Smooth muscle cell (in vitro differentiated cells): ENCODE results near the gene EEF1A2. TPM values are rescaled to one million over a fixed set of nuclear protein-coding genes. Genes with fewer than 3 reads are reported as not detected.

Source experiments
- DNase-seq: peaks from one replicate; lab custom pipeline; 2025; ENCODE audit not compliant: unreplicated experiment; lab: John Stamatoyannopoulos, UW
- H2AFZ ChIP-seq: fragments of 200-600 bp; sonication (generic); 2 replicates; pipeline ENCODE4 v1.6.0; 2016; ENCODE audit warnings: antibody characterized with exemption, low read depth, mild to moderate bottlenecking
- H3F3A ChIP-seq: fragments of 200-600 bp; sonication (generic); 2 replicates; pipeline ENCODE4 v1.6.0; 2017; ENCODE audit warnings: antibody characterized with exemption, low read depth
- H3K27ac ChIP-seq: fragments of 200-600 bp; sonication (generic); 2 replicates; pipeline ENCODE4 v1.5.1; 2016; ENCODE audit warnings: low read depth, mild to moderate bottlenecking
- H3K27me3 ChIP-seq: fragments of 200-600 bp; sonication (generic); 2 replicates; pipeline ENCODE4 v1.6.1; 2016; ENCODE audit warnings: low read depth, mild to moderate bottlenecking
- H3K36me3 ChIP-seq: fragments of 200-600 bp; sonication (generic); 2 replicates; pipeline ENCODE4 v1.5.1; 2016; ENCODE audit warnings: low read depth
- H3K4me1 ChIP-seq: fragments of 200-600 bp; sonication (generic); 2 replicates; pipeline ENCODE4 v1.5.1; 2016; ENCODE audit warnings: low read depth
- H3K4me2 ChIP-seq: fragments of 200-600 bp; sonication (generic); 2 replicates; pipeline ENCODE4 v1.6.0; 2016; ENCODE audit warnings: mild to moderate bottlenecking
- H3K4me3 ChIP-seq: fragments of 200-600 bp; sonication (generic); 2 replicates; pipeline ENCODE4 v1.5.1; 2016; ENCODE audit warnings: mild to moderate bottlenecking
- H3K79me2 ChIP-seq: fragments of 200-600 bp; sonication (generic); 2 replicates; pipeline ENCODE4 v1.6.0; 2016; ENCODE audit warnings: low read depth, mild to moderate bottlenecking
- H3K9ac ChIP-seq: fragments of 200-600 bp; sonication (generic); 2 replicates; pipeline ENCODE4 v1.6.0; 2016; ENCODE audit warnings: low read depth
- H3K9me3 ChIP-seq: fragments of 200-600 bp; sonication (generic); replicated peaks from 2 replicates; pipeline ENCODE4 v1.5.1; 2016; ENCODE audit warnings: low read depth
- H4K20me1 ChIP-seq: fragments of 200-600 bp; sonication (generic); 2 replicates; pipeline ENCODE4 v1.6.0; 2016; ENCODE audit warnings: low read depth
- WGBS: methylation state at CpG from one replicate; pipeline ENCODE4 v1.1.7; 2016; ENCODE audit warnings: low lambda C conversion rate; 5-methylcytosine and 5-hydroxymethylcytosine counted together
- polyA plus RNA-seq: library from polyadenylated mRNA; unstranded; fragments of >200 nt; fragmentation: Nextera tagmentation; extraction: Ambion mirVana; gene quantifications from 2 replicates; pipeline ENCODE4 v1.2.1, GENCODE V29; 2016
- total RNA-seq: library from RNA; depleted of rRNA; stranded (reverse); fragments of >200 nt; gene quantifications from 2 replicates; pipeline ENCODE4 v1.2.3, GENCODE V29; 2014
- TF ChIP-seq, protein P1 (sequence below): fragments of 200-600 bp; sonication (generic); IDR thresholded peaks from 2 replicates; pipeline ENCODE4 v1.5.1; 2017; ENCODE audit warnings: borderline replicate concordance, mild to moderate bottlenecking, antibody characterized with exemption; ENCODE audit not compliant: insufficient read depth, poor library complexity, severe bottlenecking

The EEF1A2 gene
- total and polyA plus RNA-seq, 2 experiments from 2014 or later, result 2.1 to 5.1 TPM

GRCh38 chr20:63449025-63449424, 49.9 kb downstream of the EEF1A2 start:
- Histone ChIP-seq H3K36me3 (no peaks in the 10 kb centered on the region), H3K4me1 (peaks cover 4% of the 10 kb centered on the region), H3K9ac (no peak overlapping the region), H2AFZ (no peak overlapping the region), H4K20me1 (no peaks in the 10 kb centered on the region), H3K4me2 (no peak overlapping the region), H3K27me3 (no peaks in the 10 kb centered on the region), H3K79me2 (no peaks in the 10 kb centered on the region), H3K4me3 (no peak overlapping the region), H3K9me3 (no peaks in the 10 kb centered on the region), H3F3A (no peaks in the 10 kb centered on the region), H3K27ac (no peak overlapping the region)
- TF ChIP-seq, protein P1, sequence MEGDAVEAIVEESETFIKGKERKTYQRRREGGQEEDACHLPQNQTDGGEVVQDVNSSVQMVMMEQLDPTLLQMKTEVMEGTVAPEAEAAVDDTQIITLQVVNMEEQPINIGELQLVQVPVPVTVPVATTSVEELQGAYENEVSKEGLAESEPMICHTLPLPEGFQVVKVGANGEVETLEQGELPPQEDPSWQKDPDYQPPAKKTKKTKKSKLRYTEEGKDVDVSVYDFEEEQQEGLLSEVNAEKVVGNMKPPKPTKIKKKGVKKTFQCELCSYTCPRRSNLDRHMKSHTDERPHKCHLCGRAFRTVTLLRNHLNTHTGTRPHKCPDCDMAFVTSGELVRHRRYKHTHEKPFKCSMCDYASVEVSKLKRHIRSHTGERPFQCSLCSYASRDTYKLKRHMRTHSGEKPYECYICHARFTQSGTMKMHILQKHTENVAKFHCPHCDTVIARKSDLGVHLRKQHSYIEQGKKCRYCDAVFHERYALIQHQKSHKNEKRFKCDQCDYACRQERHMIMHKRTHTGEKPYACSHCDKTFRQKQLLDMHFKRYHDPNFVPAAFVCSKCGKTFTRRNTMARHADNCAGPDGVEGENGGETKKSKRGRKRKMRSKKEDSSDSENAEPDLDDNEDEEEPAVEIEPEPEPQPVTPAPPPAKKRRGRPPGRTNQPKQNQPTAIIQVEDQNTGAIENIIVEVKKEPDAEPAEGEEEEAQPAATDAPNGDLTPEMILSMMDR, result no peak
- 95% methylated on average over 5 of the region's 5 CpGs for WGBS
- no peak for DNase-seq

DNA sequence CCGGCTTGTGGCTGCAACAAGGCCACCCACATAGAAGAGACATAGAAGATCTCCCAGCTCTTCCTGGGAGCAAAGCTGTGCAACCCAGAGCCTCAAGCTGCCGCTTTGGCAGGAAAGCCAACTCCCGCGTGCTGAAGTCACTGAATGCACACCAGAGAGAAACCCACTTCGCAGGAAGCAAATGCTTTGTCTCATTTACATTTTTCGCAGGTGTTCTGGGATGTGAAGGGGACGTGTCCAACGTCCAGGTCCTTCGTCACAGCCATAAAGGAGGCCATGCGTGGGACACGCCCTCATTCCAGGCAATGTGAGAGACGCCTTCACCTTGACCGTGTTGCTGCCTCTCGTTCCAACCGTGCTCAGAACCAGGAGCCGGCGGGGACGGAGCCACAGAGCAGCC, 50.9 kb downstream of the EEF1A2 start:
- TF ChIP-seq, protein P1, result no peak
- Histone ChIP-seq H3K4me2 (no peak overlapping the region), H3K4me3 (no peak overlapping the region), H4K20me1 (no peaks in the 10 kb centered on the region), H2AFZ (no peak overlapping the region), H3K27me3 (no peaks in the 10 kb centered on the region), H3F3A (no peaks in the 10 kb centered on the region), H3K4me1 (no peaks in the 10 kb centered on the region), H3K79me2 (no peaks in the 10 kb centered on the region), H3K9me3 (no peaks in the 10 kb centered on the region), H3K36me3 (no peaks in the 10 kb centered on the region), H3K9ac (no peak overlapping the region), H3K27ac (no peak overlapping the region)
- WGBS, result 83% methylated on average over 18 of the region's 18 CpGs
- DNase-seq, result no peak

DNA sequence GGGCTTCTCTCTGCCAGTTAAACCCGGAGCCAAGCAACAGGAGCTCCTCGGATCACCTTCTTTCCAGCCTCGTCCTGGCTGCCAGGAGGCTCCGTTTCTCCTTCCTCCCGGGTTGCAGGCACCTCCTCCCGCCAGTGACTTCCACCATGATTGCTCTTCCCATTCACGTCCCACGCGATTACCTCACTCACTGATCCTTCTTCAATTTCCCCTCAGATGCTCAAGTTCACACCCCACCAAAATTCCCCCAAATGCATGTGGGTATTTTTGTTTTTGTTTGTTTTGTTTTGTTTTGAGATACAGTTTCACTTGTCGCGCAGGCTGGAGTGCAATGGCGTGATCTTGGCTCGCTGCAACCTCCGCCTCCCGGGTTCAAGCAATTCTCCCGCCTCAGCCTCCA, 51.6 kb downstream of the EEF1A2 start:
- Histone ChIP-seq H3K4me2 (no peak overlapping the region), H3K4me1 (no peaks in the 10 kb centered on the region), H3K27ac (no peak overlapping the region), H3K9ac (no peak overlapping the region), H3F3A (no peaks in the 10 kb centered on the region), H4K20me1 (no peaks in the 10 kb centered on the region), H3K36me3 (no peaks in the 10 kb centered on the region), H2AFZ (no peak overlapping the region), H3K27me3 (no peaks in the 10 kb centered on the region), H3K79me2 (no peaks in the 10 kb centered on the region), H3K4me3 (no peak overlapping the region), H3K9me3 (no peaks in the 10 kb centered on the region)
- 89% methylated on average over 16 of the region's 16 CpGs for WGBS
- no peak for DNase-seq
- TF ChIP-seq, protein P1, result no peak

- no peak overlapping the region for H3K4me3 ChIP-seq
- H3K4me2 ChIP-seq, result no peak overlapping the region
- DNase-seq, result no peak
- no peaks in the 10 kb centered on the region for H3K36me3 ChIP-seq
- no peaks in the 10 kb centered on the region for H3K4me1 ChIP-seq
- no peak overlapping the region for H3K27ac ChIP-seq
- no peaks in the 10 kb centered on the region for H3K27me3 ChIP-seq
- H3K9me3 ChIP-seq, result no peaks in the 10 kb centered on the region
- no peaks in the 10 kb centered on the region for H3F3A ChIP-seq
- WGBS, result 76% methylated on average over 19 of the region's 31 CpGs
- H4K20me1 ChIP-seq, result no peaks in the 10 kb centered on the region
- H2AFZ ChIP-seq, result no peak overlapping the region
- H3K9ac ChIP-seq, result no peak overlapping the region
- H3K79me2 ChIP-seq, result no peaks in the 10 kb centered on the region
- TF ChIP-seq, protein P1, result no peak
These were observed 52.5 kb downstream of the EEF1A2 start for GRCh38 chr20:63446216-63447024.
